ENCODE data around the gene RPL13. TPM values are rescaled to one million over a fixed set of nuclear protein-coding genes. Genes with fewer than 3 reads are reported as not detected.
A peak's percentile ranks its signal among the peaks of the same experiment; 100 is the strongest.

Gene RPL13
- total and polyA plus RNA-seq, 2 of the 13 experiments (the other 11 are each of a cell fraction or from before 2014, with no cell fraction given): 2,988 to 4,411 TPM

- 0 out of 2 replicates have a peak, but pooled peaks have one; percentile 35 for TF ChIP-seq ZBTB34 (CRISPR knock-in tag; IDR thresholded peaks at IDR 0.05)
- peak; percentile 66 for TF ChIP-seq PATZ1 (CRISPR knock-in tag; IDR thresholded peaks at IDR 0.05)
- peak; percentile 100 for TF ChIP-seq RBFOX2 (IDR thresholded peaks at IDR 0.05; ENCODE audit: low read depth, low read length)
- TF ChIP-seq ELF4 (CRISPR knock-in tag; IDR thresholded peaks at IDR 0.05; ENCODE audit: borderline replicate concordance): no peak; the same call in 1 of the 2 replicates
- TF ChIP-seq ZBTB7B (CRISPR knock-in tag; IDR thresholded peaks at IDR 0.05): peak; percentile 78; the same call in 1 of the 2 replicates
- TF ChIP-seq MBD4 (IDR thresholded peaks at IDR 0.05; ENCODE audit: borderline replicate concordance, low read length): no peak
- no peak; the same call in 1 of the 2 replicates for TF ChIP-seq NFE2 (CRISPR knock-in tag; IDR thresholded peaks at IDR 0.05)
- no peak for TF ChIP-seq ELK4 (CRISPR knock-in tag; IDR thresholded peaks at IDR 0.05; ENCODE audit: borderline replicate concordance)
- peak; percentile 98 for TF ChIP-seq GABPB1 (CRISPR knock-in tag; IDR thresholded peaks at IDR 0.05)
- TF ChIP-seq KLF9 (CRISPR knock-in tag; IDR thresholded peaks at IDR 0.05; ENCODE audit: low read depth): peak; percentile 82; the same call in 1 of the 2 replicates
- TF ChIP-seq FOXK2 (IDR thresholded peaks at IDR 0.05): peak; percentile 52; the same call in 1 of the 2 replicates
- TF ChIP-seq TCF12 (IDR thresholded peaks at IDR 0.05): no peak
- TF ChIP-seq TCF12 (CRISPR knock-in tag; IDR thresholded peaks at IDR 0.05): peak; percentile 83; the same call in 1 of the 2 replicates
- peak; percentile 89 for TF ChIP-seq HNF1B (CRISPR knock-in tag; IDR thresholded peaks at IDR 0.05)
- peak; percentile 97 for TF ChIP-seq KDM2A (CRISPR knock-in tag; IDR thresholded peaks at IDR 0.05; ENCODE audit: borderline replicate concordance, low read depth)
- peak; percentile 47; the same call in 1 of the 2 replicates for TF ChIP-seq HCFC1 (IDR thresholded peaks at IDR 0.05; ENCODE audit: low read depth, low read length)
- peak; percentile 92 for TF ChIP-seq ZNF510 (CRISPR knock-in tag; IDR thresholded peaks at IDR 0.05; ENCODE audit: low read depth)
- peak; percentile 95 for TF ChIP-seq DMAP1 (CRISPR knock-in tag; IDR thresholded peaks at IDR 0.05)
- peak; percentile 38; the same call in 1 of the 2 replicates for TF ChIP-seq ZBTB33 (CRISPR knock-in tag; IDR thresholded peaks at IDR 0.05)
- no peak for TF ChIP-seq SRSF9 (IDR thresholded peaks at IDR 0.05; ENCODE audit: borderline replicate concordance, insufficient read depth, low read depth, low read length, poor library complexity, severe bottlenecking)
- TF ChIP-seq FOSL2 (CRISPR knock-in tag; IDR thresholded peaks at IDR 0.05): peak; percentile 50
Measured at GRCh38 chr16:89560378-89561141, at the start of gene RPL13 (continued).
